ENCODE data around the gene SOX9.

GRCh38 chr17:72087876-72088275, 32.9 kb upstream of the SOX9 start:
- no peak for TF ChIP-seq POLR2A (IDR thresholded peaks at IDR 0.05)
- no peak for TF ChIP-seq CTCF (IDR thresholded peaks at IDR 0.05)

Data from testis (tissue), 2 donors.